SU-DHL-6 (cell line): ENCODE results near the gene FBRSL1.

ENCODE experiments used
- CTCF ChIP-seq: fragments of 200-600 bp; sonication (generic); IDR thresholded peaks from one replicate; pipeline ENCODE4 v1.5.1; 2017; ENCODE audit warnings: antibody characterized with exemption, mild to moderate bottlenecking, low read length, moderate library complexity; ENCODE audit not compliant: insufficient read depth, poor library complexity, severe bottlenecking
- EZH2phosphoT487 ChIP-seq: fragments of 200-600 bp; sonication (generic), shearing (Covaris generic); conservative IDR thresholded peaks from 2 replicates; pipeline ENCODE4 v1.6.1; 2018; ENCODE audit warnings: mild to moderate bottlenecking, antibody characterized with exemption, low read length, moderate library complexity, mixed read lengths

GRCh38 chr12:132487311-132487741 lies 2.6 kb upstream of the FBRSL1 start:
- TF ChIP-seq CTCF: no peak
- TF ChIP-seq EZH2phosphoT487: no peak
